ENCODE data around the gene POMT1. TPM values are rescaled to one million over a fixed set of nuclear protein-coding genes. Genes with fewer than 3 reads are reported as not detected.

The POMT1 gene
- total RNA-seq, 1 donor from 2014 or later = 29.3 TPM

DNA sequence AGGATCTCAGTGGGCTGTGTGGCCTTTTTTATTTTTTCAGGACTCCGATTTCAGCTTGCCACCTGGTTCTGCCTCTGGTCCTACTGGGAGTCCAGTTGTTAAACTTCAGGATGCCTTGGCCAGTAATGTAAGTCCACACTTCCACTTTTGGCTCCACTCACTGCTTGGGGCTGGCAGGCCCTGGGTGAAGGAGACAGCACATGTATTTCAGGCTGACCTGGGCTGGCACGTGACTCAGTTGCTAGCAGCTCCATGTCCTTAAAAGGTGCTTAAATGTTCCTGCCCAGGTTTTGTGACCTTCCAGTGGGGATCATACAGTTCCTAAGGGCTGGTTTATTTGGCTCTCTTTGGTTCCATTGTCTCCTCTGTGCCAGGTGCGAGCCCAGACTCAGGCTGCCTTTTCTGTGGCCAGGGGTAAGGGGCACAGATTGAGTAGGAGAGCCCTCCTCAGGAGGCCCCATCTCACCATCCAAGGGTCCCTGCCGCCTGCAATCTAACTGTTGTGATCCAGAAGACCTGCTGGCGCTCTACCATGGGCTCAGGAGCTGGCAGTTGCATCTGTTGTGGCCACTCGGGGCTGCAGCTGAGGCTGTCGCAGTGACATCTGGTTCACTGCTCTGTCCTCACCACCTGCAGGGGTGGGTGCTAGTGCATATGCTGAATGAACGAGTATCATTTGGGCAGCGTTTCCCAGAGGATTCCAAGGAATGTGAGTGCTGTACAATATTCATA lies 19.2 kb upstream of the POMT1 start:
- H3K27me3 ChIP-seq (ENCODE audit: control insufficient read depth, insufficient read depth, low read length) = no peaks in the 10 kb centered on the region
- DNase-seq (ENCODE audit: low read depth) = no peak
- H3K36me3 ChIP-seq (ENCODE audit: control insufficient read depth, insufficient read depth, low read length) = peaks cover 19% of the 10 kb centered on the region
- no peak overlapping the region for H3K4me3 ChIP-seq (ENCODE audit: low read depth, low read length)
- TF ChIP-seq, protein P1, sequence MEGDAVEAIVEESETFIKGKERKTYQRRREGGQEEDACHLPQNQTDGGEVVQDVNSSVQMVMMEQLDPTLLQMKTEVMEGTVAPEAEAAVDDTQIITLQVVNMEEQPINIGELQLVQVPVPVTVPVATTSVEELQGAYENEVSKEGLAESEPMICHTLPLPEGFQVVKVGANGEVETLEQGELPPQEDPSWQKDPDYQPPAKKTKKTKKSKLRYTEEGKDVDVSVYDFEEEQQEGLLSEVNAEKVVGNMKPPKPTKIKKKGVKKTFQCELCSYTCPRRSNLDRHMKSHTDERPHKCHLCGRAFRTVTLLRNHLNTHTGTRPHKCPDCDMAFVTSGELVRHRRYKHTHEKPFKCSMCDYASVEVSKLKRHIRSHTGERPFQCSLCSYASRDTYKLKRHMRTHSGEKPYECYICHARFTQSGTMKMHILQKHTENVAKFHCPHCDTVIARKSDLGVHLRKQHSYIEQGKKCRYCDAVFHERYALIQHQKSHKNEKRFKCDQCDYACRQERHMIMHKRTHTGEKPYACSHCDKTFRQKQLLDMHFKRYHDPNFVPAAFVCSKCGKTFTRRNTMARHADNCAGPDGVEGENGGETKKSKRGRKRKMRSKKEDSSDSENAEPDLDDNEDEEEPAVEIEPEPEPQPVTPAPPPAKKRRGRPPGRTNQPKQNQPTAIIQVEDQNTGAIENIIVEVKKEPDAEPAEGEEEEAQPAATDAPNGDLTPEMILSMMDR (IDR thresholded peaks at IDR 0.05; ENCODE audit: insufficient read depth, low read length, poor library complexity, severe bottlenecking) = no peak

DNA sequence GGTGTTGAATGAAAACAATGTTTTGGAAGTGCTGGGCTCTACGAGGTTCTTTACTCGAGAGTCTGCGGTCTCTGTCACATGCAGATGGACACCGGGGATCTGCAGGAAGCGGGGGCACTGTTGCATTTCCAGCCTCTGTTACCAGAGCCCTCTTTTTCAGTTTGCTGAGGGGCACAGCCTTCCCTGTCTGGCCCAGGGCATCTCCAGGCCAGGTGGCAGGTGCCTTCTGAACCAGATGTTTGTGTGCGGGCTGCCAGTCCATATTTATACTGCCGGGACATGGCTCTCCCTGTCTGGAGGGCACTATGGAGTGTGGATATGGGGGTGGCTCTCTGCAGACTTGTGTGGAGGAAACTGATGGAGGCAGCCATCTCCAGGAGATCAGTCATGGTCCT lies 18.7 kb upstream of the POMT1 start:
- H3K27me3 ChIP-seq (ENCODE audit: control insufficient read depth, insufficient read depth, low read length) = no peaks in the 10 kb centered on the region
- DNase-seq (ENCODE audit: low read depth) = no peak
- no peak overlapping the region for H3K4me3 ChIP-seq (ENCODE audit: low read depth, low read length)
- TF ChIP-seq, protein P1 (IDR thresholded peaks at IDR 0.05; ENCODE audit: insufficient read depth, low read length, poor library complexity, severe bottlenecking) = no peak
- H3K36me3 ChIP-seq (ENCODE audit: control insufficient read depth, insufficient read depth, low read length) = peaks cover 17% of the 10 kb centered on the region

DNA sequence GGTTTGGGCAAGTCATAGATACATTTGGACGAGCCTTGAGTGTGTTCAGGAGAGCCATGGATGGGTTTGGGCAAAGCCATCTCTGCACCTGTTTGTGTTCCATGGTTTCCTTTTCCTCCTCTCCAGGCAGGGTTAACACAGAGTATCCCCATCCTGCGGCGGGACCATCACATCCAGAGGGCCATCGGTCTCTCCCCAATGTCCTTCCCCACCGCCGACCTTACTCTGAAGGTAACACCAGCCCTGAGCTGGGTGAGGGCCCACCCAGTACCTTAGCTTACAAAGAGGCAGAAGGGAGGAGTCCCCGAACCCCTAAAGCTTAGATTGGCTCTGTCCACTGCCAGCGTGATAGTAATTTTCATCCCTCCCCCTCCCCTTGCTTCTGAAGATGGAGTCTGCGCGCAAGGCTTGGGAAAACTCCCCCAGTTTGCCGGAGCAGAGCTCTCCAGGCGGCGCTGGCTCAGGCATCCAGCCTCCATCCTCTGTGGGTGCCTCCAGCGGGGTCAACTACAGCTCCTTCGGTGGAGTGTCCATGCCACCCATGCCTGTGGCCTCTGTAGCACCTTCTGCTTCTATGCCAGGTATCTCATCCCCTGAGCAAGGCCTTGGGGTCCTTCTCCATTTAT lies 18.0 kb upstream of the POMT1 start:
- TF ChIP-seq, protein P1 (IDR thresholded peaks at IDR 0.05; ENCODE audit: insufficient read depth, low read length, poor library complexity, severe bottlenecking) = no peak

DNA sequence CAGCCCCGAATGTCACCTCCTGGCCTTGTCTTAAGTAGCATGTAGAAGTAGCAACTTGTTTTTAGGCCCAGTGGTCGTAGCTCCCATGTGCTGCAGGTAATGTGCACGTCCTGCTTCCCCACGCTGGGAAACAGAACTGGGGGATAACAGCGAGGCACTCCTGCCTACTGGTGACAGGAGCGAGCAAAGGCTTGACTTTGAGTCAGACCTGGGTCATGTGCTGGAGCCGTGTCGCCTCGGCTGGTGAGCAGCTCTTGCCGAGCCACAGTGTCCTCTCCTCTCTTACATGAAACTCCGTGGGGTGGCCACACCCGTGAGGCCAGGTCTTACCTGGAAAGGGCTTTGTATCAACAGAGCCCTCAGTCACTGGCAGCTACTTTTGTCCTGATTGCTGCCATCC lies 17.5 kb upstream of the POMT1 start:
- H3K4me3 ChIP-seq (ENCODE audit: low read depth, low read length) = no peak overlapping the region
- H3K36me3 ChIP-seq (ENCODE audit: control insufficient read depth, insufficient read depth, low read length) = peaks cover 11% of the 10 kb centered on the region
- TF ChIP-seq, protein P1 (IDR thresholded peaks at IDR 0.05; ENCODE audit: insufficient read depth, low read length, poor library complexity, severe bottlenecking) = no peak
- DNase-seq (ENCODE audit: low read depth) = no peak
- H3K27me3 ChIP-seq (ENCODE audit: control insufficient read depth, insufficient read depth, low read length) = no peaks in the 10 kb centered on the region

More for the DNA sequence above, 18.0 kb upstream of the POMT1 start:
- no peak for DNase-seq (ENCODE audit: low read depth)
- H3K4me3 ChIP-seq (ENCODE audit: low read depth, low read length) = no peak overlapping the region
- H3K36me3 ChIP-seq (ENCODE audit: control insufficient read depth, insufficient read depth, low read length) = peaks cover 13% of the 10 kb centered on the region
- H3K27me3 ChIP-seq (ENCODE audit: control insufficient read depth, insufficient read depth, low read length) = no peaks in the 10 kb centered on the region

DNA sequence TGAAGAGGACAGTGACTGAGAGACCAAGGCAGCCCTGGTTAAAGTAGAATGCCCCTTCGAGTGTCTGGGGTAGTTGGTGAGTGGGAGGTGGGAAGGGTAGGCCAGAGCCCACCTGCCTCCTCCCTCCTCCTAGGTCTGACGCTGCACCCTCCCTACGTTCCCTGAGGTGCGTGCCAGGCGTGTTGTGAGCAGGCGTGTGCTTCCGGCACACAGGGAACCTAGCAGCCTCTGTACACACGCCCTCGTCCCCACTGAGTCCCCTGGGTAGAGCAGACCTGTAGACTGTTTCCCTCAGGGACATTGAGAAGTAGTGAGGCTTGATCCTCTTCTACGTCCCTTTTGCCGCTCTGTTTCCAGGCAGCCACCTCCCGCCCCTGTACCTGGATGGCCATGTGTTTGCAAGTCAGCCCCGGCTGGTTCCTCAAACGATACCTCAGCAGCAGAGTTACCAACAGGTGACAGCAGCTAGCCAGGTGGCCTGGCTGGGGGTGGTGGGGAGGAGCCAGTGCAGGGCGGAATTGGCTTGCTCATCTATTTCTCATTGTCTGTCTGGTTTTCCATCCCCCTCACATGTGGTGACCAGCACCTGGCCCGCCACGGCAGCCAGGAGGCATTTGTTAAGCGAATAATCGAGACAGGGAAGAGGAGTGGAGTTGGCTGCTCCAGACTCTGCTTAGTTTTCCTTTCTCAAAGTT lies 16.8 kb upstream of the POMT1 start:
- no peak for DNase-seq (ENCODE audit: low read depth)
- H3K4me3 ChIP-seq (ENCODE audit: low read depth, low read length) = no peak overlapping the region
- peaks cover 10% of the 10 kb centered on the region for H3K36me3 ChIP-seq (ENCODE audit: control insufficient read depth, insufficient read depth, low read length)
- no peaks in the 10 kb centered on the region for H3K27me3 ChIP-seq (ENCODE audit: control insufficient read depth, insufficient read depth, low read length)
- TF ChIP-seq, protein P1 (IDR thresholded peaks at IDR 0.05; ENCODE audit: insufficient read depth, low read length, poor library complexity, severe bottlenecking) = no peak
